Measurements from ENCODE around the gene CYS1.
"Not testable (repeated sequence)": the region's sequence is repeated elsewhere in the genome, so short reads cannot be mapped to it uniquely, and the experiment has no call there.

CYS1 gene, protein sequence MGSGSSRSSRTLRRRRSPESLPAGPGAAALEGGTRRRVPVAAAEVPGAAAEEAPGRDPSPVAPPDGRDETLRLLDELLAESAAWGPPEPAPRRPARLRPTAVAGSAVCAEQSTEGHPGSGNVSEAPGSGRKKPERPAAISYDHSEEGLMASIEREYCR

DNA sequence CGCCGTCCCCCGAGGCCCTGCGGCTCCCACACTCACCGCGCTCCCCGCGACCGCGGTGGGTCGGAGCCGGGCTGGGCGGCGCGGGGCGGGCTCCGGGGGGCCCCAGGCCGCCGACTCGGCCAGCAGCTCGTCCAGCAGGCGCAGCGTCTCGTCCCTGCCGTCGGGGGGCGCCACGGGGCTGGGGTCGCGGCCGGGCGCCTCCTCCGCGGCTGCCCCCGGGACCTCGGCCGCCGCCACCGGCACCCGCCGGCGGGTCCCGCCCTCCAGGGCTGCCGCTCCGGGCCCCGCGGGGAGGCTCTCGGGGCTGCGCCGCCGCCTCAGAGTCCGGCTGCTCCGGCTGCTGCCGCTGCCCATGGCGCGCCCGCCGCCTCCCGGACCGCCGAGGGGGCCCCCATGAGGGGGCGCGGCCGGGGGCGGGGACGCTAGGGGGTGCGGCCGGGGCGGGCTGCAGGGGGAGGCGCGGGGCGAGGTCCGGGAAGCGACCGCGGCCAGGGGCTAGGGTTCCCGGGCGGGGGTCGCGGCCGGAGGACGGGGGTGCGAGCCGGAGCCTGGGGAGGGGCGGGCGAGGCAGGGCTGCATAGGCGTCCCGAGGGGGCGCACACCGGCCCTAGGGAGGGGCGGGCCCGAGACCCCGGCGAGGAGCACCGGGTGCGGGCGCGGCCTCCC lies at the start of gene CYS1:
Gene CYS1 (minus strand): TSS at position 542 of the 666 bp plus-strand sequence. CDS start 188 bp downstream, at position 354.
- DNase-seq: peak in 1 of 2 experiments; percentile 32

DNA sequence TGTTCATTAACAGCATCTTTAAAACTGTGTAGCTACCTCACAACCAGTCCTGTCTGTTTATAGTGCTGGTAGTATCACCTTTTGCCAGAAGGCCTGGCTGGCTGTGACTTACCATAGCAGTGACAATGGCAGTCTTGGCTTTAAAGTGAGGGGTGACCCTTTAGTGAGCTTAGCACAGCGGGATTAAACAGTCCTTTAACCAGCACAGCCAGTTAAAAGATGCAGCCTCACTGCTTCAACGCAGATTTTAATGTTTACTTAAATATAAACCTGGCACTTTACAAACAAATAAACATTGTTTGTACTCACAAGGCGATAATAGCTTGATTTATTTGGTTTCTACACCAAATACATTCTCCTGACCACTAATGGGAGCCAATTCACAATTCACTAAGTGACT lies 49.3 kb upstream of the CYS1 start:
- DNase-seq: no peak

DNA sequence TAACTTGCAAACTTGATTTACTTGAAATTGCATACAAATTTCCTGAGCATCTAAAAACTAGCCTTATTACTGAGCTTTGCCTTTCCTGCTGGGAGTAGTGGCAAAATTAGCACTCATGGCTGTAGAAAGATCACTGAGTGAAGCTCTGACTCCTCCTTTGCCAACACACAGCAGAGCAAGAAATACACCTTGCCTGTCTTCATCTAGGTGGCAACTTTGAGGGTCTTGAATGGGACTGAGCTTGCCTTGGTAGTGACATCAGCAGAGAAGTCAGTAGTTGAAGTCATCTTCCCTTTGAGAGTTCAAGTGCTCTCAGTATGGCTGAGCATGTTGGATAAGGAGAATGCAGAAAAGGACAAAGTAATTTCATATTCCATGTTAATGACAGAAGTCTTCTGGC lies 48.2 kb upstream of the CYS1 start:
- no peak for DNase-seq

DNA sequence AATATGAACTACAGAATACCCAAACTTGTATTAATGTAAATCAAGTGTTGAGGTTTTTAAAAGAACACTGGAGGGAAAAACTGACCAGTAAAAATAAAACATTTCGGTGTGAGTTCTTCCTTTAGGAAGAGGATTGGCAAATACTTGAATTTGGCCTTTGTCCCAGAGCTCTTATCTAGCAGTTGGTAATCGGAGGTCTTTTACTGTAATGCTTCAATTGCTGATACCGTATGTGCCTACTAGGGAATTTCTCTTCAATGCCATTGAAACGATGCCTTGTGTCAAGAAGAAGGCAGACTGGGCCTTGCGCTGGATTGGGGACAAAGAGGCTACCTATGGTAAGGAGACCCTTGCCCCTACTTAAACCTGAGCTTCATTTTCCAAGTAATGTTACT lies 46.4 kb upstream of the CYS1 start:
- no peak for DNase-seq

DNA sequence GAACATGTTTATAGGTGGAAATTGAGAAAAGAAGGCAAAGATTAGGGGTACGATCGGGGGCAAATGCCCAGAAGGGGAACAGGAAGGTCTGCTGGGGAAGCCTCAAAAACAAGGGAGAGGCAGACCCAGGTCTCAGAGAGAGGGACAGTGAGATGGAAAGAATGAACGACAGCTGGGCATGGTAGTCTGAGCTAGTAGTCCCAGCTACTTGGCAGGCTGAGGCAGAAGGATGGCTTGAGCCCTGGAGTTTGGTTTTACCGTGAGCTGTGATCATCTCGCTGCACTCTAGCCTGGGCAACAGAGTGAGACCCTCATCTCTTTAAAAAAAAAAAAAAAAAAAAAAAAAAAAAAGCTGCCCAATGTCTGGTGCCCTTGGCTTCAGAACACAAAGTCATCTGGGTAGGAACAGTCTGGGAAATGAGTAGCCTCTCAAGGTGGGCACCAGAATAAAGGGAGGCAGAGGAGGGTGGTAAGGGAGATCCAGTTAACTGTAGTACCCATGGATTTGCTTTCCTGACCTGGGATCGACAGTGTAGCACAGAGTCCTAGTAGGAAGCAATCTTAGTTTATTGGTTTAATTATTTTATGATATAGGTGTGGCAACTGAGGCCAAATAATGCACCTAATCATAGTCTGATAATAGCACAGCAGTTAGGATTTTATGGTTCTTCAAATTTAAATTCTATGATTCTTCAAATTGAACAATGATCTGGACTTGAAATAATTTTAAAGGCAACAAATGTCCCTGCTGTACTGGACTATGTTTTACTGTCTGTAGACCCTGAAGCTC lies 45.8 kb upstream of the CYS1 start:
- DNase-seq: no peak

DNA sequence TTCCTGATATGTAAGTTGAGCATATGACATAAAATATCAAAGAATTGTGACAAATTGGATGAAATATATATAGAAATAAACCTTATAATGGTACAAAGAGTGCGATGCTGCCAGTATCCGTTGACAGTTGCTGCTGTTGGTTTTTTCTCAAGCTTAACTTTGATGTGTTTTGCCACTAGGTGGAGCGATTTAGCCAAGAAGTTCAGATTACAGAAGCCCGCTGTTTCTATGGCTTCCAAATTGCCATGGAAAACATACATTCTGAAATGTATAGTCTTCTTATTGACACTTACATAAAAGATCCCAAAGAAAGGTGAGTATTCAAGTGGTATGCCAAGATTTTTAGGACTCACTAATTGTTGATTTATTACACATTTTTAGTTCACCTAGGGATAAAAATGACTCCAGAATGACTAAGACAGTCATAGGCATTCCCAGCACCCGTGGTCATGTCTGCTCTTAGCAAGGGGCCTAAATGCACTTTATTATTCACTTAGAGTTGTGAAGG lies 44.4 kb upstream of the CYS1 start:
- peak; percentile 18 to 54 for DNase-seq

DNA sequence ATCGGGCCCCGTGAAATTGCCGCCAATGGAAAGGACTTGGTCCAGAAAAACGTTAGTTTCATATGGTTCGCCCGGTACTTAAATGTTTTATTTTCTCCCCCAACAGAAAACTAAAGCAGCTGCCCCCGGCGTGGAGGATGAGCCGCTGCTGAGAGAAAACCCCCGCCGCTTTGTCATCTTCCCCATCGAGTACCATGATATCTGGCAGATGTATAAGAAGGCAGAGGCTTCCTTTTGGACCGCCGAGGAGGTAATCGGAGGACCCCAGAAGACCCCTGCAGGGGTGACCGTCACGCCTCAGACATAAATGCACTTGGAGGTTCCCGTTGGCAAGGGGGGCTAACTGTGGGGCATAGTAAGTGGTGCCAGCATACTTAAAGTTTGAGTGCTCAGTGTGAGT lies 43.1 kb upstream of the CYS1 start:
- no peak for DNase-seq

DNA sequence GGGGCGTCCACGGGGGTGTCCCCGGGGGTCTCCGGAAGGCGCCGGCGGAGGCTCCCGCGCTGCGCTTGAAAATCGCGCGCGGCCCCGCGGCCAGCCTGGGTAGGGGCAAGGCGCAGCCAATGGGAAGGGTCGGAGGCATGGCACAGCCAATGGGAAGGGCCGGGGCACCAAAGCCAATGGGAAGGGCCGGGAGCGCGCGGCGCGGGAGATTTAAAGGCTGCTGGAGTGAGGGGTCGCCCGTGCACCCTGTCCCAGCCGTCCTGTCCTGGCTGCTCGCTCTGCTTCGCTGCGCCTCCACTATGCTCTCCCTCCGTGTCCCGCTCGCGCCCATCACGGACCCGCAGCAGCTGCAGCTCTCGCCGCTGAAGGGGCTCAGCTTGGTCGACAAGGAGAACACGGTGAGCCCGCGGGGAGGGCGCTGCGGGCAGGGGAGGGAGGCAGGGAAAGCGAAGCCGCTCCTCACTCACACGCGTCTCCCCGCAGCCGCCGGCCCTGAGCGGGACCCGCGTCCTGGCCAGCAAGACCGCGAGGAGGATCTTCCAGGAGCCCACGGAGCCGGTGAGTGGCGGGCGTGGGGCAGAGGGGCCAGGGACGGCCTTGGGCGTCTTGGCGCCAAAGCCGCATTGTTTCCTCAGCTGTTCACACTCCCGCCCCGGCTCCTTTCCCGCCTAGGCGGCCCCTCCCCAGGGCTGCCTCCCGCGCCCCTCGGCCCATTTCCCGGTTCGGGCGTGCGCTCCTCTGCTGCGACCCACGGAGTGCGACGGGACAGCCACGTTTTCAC lies 42.5 kb upstream of the CYS1 start, which contains the start of gene RRM2:
Gene RRM2 (plus strand): TSS at position 240 of the 781 bp plus-strand sequence. CDS start 60 bp downstream, at position 300.
- DNase-seq: peak; percentile 88 to 91

DNA sequence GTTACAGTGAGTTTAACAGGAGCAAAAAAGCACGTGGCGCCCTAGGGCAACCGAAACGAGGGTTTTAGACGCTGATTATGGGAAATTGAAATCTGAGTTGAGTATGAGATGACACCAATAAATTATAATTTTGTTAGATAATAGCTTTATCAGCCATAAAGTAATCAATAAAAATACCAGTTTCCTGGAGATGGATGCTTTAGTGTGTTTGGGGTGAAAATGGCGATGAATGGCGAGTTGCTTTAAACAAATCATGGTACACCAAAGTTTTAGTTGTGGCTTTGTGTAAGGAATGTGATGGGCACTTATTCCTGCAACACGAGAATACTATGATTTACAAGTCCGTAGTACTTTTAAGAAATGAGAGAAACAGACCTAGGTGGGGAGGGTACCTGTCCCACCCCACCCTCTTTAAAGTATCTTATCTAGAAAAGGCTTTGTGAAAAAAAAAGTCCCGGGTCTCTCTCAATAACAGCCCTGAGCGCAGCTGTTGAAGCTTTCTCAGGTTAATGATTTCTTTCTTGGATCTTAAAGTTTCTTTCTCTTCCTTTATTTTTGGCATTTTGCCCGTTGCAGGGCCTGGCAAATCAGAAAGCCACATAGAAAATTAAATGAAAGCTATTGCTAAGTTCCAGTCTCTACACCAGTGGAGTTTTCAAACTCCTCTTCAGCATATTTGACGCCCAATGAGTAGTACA lies 40.8 kb upstream of the CYS1 start:
- no peak for DNase-seq

DNA sequence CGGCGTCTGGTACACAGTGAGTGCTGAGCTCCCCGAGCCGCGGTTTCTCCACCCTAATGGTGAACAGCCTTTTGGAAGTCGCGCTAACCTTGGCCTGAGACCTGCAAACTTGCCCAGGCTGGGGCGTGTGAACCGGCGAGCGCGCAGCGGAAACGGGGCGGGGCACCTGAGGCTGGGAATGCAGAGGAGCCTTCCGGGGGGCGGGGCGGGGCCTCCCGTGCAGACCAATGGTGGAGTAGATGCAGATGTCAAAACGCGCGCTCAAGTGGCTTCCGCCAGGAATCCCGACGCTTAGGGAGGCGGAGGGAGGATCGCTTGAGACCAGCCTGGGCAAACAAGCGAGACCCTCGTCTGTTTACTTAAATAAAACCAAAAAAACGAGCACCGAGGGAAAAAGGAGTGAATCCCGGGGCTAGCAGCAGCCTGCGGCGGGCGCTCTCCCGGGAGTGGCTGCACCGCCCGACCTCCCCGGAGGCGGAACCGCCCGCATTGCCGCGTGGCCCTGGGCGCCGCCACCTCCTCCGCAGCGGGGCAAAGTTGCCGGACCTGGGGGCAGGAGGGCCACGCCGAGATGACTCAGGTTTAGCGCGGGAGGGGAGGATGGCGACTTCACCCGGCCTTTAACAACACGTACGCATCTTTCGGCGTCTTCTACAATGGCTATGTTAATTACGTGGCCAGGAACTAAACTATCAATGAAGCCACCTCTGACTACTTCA lies 40.1 kb upstream of the CYS1 start:
- peak; percentile 89 to 93 for DNase-seq

DNA sequence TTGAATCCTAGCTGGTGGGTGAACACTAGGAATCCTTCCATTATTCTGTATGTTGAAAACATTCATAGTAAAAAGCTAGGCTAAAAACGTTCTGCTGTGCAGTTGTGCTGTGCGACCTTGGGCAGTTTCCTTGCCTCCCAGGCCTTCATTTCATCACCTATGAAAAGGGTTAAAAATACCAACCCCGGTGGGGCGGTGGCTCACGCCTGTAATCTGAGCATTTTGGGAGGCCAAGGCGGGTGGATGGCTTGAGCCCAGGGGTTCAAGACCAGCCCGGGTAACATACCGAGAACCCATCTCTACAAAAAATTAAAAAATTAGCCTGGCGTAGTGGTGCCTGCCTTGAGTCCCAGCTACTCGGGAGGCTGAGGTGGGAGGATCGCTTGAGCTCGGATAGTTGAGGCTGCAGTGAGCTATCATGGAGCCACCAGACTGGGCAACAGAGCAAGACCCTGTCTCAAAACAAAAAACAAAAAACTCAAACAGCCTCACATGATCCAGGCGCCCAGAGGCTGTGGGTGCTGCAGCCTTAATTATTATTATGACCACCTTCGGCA lies 39.5 kb upstream of the CYS1 start:
- no peak for DNase-seq

DNA sequence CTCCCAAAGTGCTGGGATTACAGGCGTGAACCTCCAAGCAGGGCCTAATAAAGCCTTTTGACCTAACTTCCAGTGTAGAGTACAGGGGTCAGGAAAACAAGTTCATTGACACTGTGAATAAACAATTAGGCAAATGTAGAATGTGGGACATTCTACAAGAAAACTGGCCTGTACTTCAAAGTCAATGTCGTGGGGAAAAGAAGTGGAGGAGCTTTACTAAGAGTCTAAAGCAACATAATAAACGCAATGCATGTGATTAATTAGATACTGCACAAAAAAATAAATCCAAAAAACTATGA lies 38.8 kb upstream of the CYS1 start:
- DNase-seq: no peak

DNA sequence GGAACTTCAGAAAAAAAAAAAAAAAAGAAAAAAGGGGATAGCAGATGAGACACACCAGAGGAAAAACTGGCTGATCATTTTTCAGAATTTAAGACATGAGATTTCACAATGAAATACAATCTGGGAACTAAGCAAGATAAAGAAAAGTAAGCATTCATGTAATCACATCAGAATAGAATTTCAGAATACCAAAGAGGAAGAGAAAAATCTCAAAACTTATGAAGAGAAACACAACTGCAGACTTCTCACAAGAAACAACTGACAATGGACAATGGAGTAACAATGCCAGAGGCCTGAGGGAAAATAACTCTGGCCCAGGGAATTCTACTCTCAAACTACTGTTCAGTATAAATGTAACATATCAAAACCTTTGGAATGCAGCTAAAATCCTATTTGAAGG lies 29.1 kb upstream of the CYS1 start:
- no peak for DNase-seq

DNA sequence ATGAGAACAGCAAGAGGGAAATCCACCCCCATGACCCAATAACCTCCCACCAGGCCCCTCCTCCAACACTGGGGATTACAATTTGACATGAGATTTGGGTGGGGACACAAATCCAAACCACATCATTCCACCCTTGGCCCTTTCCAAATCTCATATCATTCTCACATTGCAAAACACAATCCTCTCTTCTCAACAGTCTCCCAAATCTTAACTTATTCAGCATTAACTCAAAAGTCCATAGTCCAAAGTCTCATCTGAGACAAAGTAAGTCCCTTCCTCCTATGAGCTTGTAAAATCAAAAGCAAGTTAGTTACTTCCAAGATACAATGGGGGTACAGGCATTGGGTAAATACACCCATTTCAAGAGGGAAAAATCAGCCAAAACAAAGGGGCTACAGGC lies 24.7 kb upstream of the CYS1 start:
- DNase-seq: not testable (repeated sequence)

DNA sequence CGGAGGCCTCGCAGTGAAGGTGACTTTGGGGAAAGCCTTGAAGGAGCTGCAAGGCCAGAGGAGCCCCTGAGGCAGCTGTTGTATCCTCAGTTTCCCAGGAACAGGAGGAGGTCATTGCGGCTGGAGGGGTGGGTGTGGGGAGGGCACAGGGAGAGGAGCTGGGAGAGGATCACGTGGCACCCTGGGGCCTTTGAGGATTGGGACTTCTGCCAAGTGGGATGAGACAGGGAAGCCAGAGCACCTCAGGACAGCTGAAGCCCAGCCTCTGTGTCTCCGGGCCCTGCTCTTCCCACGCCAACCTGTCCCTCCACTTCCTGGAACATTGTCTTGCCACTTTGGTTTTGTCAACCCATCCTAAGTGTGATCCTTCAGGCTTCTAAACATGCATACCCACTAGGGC lies 23.0 kb upstream of the CYS1 start:
- no peak for DNase-seq

DNA sequence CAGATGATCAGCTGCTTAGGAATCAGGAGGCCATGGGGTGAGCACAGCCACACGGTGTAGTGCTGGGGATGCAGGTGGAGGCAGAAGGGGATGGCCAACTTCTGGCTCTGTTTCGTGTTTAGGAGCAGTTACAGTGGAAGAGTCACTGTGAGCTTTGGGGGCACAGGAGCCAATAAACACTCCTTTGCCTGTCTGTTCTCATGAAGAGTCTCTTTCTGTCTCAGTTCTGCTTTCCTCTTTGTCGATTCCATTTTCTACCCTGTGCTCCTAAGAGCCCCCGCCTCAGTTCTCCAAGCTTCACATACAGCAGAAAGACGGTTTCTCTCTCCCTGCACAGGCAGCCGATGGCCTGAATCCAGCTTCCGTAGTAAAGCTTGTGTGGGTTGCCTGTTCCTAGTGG lies 21.3 kb upstream of the CYS1 start:
- no peak for DNase-seq

DNA sequence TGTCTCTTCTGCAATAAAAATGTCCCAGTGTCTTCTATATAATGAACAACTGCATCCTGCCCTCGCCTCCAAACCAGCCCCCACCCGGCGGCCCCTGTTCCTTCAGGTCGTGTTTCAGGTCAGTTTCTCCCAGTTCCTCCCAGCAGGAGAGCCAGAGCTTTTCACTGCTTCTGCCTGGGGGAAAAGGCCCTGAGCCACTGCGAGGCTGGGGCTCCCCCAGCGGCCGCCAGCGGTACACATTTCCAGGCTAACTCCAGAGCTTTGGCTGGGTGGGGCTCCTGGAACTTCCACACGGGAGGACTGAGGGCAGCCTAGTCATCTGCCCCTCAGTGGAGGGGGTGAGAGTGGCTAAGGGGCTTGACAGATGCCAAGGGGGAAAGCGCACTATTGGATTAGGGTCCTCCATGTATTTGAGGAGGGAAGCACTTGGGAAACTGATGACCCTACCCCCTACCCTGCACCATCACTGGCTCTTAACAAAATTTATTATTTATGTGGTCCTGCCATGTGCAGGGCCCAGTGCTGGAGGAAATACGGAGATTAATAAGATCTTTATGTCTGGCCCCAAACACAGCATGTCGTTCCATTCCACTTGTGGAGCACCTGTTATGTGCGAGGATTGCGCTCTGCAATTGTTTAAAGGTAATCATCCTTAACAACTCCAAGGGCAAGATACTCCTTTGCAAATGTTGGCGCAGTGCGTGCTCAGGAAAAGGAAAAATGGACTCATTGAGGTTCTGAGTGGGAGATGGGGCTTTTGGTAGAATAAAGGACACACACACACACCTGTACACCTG lies 17.3 kb upstream of the CYS1 start:
- peak in 1 of 2 experiments; percentile 64 for DNase-seq

DNA sequence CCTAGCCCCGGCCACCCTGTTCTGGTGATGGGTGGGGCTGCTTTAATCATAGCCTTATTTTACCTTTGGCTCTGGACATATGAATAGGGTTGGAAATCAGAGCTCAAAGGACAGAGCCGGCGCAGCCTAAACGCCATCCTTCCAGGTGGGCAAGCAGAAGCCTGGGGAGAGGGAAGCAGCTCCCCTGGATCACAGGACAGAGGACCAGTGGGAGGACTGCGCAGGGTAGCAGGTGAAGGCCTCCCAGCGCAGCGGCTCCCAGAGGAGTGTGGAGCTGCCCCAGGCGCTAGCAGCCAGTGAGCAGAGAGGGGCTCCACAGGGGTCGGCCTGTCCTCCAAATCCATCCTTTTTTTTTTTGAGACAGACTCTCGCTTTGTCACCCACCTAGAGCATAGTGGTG lies 16.4 kb upstream of the CYS1 start:
- DNase-seq: no peak

DNA sequence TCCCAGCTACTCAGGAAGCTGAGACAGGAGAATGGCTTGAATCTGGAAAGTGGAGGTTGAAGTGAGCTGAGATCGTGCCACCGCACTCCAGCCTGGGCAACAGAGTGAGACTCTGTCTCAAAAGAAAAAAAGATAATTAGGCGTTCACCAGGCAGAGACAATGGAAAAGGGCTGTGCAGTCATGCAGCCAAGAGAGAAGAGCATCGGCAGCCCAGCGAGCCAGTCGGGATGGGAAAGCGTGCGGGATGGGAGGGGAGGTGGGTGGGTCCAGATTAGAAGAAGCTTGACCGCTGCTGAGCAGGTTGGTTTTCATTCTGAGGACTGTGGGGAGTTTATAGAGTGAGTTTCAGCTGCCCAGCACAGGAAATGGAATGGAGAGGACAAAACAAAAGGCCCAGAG lies 15.0 kb upstream of the CYS1 start:
- no peak for DNase-seq

DNA sequence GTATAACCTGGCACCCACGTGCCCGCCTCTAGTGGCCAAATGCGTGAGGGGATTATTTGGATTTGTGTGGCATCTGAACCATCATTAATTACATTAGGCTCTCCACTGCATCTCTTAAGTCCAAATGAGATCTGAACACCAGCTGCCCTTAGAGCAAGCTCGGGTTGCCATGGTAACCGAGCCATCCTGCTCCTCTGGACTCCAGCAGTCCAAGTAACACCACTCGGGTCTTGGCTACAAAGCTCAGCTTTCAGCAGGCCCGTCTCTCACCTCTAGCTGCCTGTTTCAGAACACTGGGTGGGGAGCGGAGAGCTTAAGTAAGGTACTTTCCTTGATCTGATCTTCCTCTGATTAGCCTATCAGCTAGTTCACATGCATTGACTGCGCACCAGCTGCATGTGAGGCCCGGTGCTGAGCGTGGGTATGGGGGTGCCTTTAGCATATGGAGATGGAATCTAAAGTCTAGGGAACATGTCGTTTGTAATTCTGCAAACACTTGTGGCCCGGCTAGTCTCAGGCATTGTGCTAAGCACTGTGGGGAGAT lies 14.1 kb upstream of the CYS1 start:
- DNase-seq: no peak

DNA sequence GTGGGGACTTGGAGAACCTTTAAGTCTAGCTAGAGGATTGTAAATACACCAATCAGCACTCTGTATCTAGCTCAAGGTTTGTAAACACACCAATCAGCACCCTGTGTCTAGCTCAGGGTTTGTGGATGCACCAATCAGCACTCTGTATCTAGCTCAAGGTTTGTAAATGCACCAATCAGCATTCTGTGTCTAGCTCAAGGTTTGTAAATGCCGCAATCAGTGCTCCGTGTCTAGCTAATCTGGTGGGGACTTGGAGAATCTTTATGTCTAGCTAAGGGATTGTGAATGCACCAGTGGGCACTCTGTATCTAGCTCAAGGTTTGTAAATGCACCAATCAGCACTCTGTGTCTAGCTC lies 11.7 kb upstream of the CYS1 start:
- not testable (repeated sequence) for DNase-seq
